Midbrain (tissue), 1 donor: ENCODE measurements around the gene TMEM229B.

Source experiments
- DNase-seq: peaks from one replicate; lab custom pipeline; 2025; lab: John Stamatoyannopoulos, UW

Gene TMEM229B

GRCh38 chr14:67421356-67422224 lies 66.9 kb downstream of the TMEM229B start:
- no peak for DNase-seq
